Stimulated activated naive CD8-positive, alpha-beta T cell treated with anti-CD3 and anti-CD28 coated beads, Interleukin-15, Interleukin-2, amounts not matched to agents 100 ng/mL and 50 ng/mL, for 24 hours (primary cell): ENCODE measurements around the gene MEGF11.

ENCODE experiments used
- H3K27ac Mint-ChIP-seq: one replicate; pipeline ENCODE4 v1.8.0; 2021; ENCODE audit warnings: mild to moderate bottlenecking, mixed read lengths
- H3K27me3 Mint-ChIP-seq: one replicate; pipeline ENCODE4 v1.8.0; 2021; ENCODE audit warnings: mixed read lengths
- H3K36me3 Mint-ChIP-seq: one replicate; pipeline ENCODE4 v1.8.0; 2021; ENCODE audit warnings: low read depth, mixed read lengths
- H3K4me1 Mint-ChIP-seq: one replicate; pipeline ENCODE4 v1.8.0; 2021; ENCODE audit warnings: low read depth, mixed read lengths
- H3K4me3 Mint-ChIP-seq: one replicate; pipeline ENCODE4 v1.8.0; 2021; ENCODE audit warnings: mild to moderate bottlenecking, mixed read lengths
- H3K9me3 Mint-ChIP-seq: one replicate; pipeline ENCODE4 v1.8.0; 2021; ENCODE audit warnings: mixed read lengths

MEGF11 gene

DNA sequence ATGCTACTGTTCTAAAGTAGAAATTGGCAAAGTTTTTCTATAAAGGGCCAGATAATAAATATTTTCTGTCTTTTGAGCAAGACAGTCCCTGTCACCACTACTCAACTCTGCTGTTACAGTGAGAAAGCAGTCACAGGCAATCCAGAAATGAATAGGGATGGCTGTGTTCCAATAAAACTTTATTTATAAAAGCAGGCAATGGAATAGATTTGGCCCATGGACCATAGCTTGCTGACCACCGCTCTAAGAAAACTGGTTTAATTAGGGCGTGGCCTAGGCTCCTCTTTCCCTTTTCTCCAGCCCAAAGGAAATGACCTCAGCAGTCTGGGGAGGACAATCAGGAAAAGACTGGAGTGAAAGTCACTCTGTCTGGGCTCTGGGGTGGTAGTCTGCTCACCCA, 183.8 kb downstream of the MEGF11 start:
- Mint-ChIP-seq H3K4me3 (no peak overlapping the region), H3K36me3 (no peaks in the 10 kb centered on the region), H3K27me3 (no peaks in the 10 kb centered on the region)

DNA sequence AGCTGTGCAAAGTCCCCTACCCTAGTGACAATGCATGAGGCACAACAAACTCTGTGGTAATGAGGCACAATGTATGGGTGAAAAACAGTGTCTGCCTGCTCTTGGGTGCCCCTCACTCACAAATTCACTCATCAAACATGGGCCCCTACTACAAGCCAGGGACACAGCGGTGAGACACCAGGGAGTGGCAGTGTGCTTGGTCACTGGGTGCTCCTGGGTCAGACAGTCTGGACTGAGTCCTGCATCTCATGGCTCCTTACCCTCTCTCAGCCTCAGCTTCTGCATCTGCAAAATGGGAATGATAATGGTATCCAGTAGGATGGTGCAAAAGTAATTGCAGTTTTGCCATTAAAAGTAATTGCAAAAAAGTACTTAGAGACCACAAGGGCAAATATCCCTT, 184.7 kb downstream of the MEGF11 start:
- no peak overlapping the region for H3K27ac Mint-ChIP-seq
- H3K27me3 Mint-ChIP-seq: no peaks in the 10 kb centered on the region
- no peaks in the 10 kb centered on the region for H3K9me3 Mint-ChIP-seq
- no peak overlapping the region for H3K4me3 Mint-ChIP-seq
- no peaks in the 10 kb centered on the region for H3K4me1 Mint-ChIP-seq
- no peaks in the 10 kb centered on the region for H3K36me3 Mint-ChIP-seq

More for the DNA sequence above, 183.8 kb downstream of the MEGF11 start:
- H3K4me1 Mint-ChIP-seq: no peaks in the 10 kb centered on the region
- H3K27ac Mint-ChIP-seq: no peak overlapping the region
- H3K9me3 Mint-ChIP-seq: no peaks in the 10 kb centered on the region

DNA sequence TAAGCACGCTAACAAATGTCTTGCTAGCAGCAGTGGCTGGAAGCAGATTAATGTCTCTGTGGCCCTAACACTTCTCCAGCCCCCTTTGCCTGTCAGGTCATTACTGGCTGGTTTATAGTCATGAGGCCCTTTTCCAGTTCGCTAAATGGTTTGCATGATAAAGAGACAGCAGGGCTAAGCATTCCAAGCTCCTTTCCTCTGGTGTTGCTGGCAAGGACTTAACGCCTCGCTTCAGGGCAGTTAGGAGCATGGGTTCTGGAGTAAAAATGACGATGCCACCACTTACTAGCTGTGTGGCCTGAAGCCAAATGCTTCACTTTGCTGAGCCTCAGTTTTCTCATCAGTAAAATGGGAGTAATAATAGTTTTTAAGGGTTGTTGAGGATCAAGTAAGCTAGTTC, 185.9 kb downstream of the MEGF11 start:
- Mint-ChIP-seq H3K9me3 (no peaks in the 10 kb centered on the region), H3K27me3 (no peaks in the 10 kb centered on the region), H3K4me3 (no peak overlapping the region), H3K4me1 (no peaks in the 10 kb centered on the region), H3K27ac (no peak overlapping the region), H3K36me3 (no peaks in the 10 kb centered on the region)

DNA sequence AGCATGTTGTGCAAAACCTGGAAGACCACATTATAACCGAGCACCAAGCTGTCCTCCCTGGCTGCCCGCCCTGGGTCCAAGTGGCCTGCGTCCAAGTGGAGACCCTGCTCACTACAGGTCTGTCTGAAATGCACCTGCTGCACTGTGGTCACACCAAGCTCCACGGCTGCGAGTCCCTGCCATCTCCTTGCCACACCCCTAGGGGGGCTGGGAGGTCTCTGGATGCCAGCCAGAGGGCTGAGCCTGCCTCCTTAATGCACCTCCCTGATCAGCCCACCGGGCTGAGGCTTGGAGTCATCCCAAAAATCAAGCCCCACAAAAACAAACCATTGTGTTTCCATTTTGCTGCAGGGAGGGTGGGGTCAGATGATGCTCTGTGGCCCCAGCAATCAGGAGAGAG, 187.1 kb downstream of the MEGF11 start:
- Mint-ChIP-seq H3K27ac (no peak overlapping the region), H3K27me3 (no peaks in the 10 kb centered on the region), H3K4me3 (no peak overlapping the region), H3K36me3 (no peaks in the 10 kb centered on the region), H3K4me1 (no peaks in the 10 kb centered on the region), H3K9me3 (no peaks in the 10 kb centered on the region)

DNA sequence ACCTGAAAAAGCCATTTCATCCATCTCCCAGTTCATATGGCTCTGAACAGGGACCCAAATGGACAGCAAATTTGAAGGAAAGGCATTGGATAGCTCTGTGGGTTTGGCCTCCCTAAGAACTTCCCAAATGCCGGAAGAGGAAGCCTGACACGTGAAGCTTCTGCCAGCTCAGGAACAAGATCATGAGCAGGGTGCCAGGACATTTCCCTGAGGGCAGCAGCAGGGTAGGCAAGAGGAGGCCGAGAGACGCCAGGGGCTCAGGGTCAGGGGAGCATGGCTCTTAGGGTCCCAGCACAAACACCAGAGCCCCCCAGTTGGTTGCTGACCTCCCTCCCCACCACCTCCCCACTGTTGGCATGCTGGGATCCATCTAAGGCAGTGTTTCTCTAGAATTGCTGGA, 187.5 kb downstream of the MEGF11 start:
- H3K36me3 Mint-ChIP-seq: no peaks in the 10 kb centered on the region
- H3K4me3 Mint-ChIP-seq: no peak overlapping the region
- H3K4me1 Mint-ChIP-seq: no peaks in the 10 kb centered on the region
- H3K27me3 Mint-ChIP-seq: no peaks in the 10 kb centered on the region
- H3K27ac Mint-ChIP-seq: no peak overlapping the region
- H3K9me3 Mint-ChIP-seq: no peaks in the 10 kb centered on the region

DNA sequence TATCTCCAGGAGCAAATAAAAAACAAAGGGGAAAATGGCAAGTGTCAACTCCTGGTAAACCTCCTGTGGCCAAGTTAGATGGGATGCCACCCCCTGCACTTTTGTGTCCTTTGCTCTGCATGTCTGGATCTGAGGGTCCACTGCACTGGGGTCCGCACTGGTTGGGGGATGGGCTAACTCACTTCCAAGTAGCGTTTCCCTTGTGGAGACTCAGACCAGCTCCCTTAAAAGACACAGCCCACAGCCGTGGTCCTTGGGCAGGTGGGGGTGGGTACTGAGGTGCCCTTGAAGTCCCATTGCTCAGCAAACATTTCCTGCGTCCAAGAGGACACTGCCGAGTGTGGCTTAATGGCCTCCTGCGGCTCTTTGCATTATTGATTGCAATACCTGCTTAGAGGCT, 188.2 kb downstream of the MEGF11 start:
- Mint-ChIP-seq H3K36me3 (no peaks in the 10 kb centered on the region), H3K9me3 (no peaks in the 10 kb centered on the region), H3K4me1 (no peaks in the 10 kb centered on the region), H3K27me3 (peaks cover 5% of the 10 kb centered on the region), H3K4me3 (no peak overlapping the region), H3K27ac (no peak overlapping the region)

DNA sequence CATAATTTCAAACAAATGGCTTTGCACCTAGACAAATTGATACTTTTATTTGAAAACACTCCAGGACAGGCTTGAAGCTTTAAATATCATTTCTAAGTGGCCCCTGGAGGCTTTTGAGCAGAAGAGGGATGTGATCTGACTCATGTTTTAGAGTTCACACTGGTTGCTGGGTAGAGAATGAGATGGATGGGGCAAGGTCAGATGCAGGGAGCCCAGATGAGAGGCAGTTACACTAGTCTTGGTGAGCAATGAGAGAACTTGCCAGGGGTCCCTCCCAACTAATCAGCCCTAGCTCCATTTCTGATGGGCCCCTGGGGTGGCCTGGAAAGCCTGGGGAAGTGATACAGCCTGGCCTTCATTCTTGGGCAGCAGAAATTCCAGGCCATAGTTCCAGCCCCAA, 190.4 kb downstream of the MEGF11 start:
- Mint-ChIP-seq H3K27me3 (peaks cover 8% of the 10 kb centered on the region), H3K27ac (no peak overlapping the region), H3K4me3 (no peak overlapping the region), H3K9me3 (no peaks in the 10 kb centered on the region), H3K4me1 (no peaks in the 10 kb centered on the region), H3K36me3 (no peaks in the 10 kb centered on the region)

DNA sequence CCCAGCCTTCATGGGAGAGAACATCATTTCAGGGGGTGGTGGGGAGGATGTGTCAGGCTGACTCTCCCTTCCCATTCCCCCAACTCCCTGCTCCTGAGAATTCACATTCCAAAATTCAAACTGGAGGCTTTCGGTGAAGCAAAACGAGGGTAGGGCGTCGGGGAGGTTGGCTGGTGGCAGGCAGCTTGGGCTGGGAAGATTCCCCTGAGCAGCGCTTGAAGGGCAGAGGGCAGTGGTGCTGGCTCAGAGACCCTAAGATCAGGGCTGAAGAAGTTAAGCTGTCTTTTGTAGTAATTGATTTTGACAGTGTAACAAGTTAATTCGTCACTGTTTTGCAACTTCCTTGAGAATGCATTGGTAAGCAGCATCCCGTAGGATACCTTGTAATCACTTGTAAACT, 196.5 kb downstream of the MEGF11 start:
- no peaks in the 10 kb centered on the region for H3K4me1 Mint-ChIP-seq
- H3K27ac Mint-ChIP-seq: no peak overlapping the region
- no peaks in the 10 kb centered on the region for H3K9me3 Mint-ChIP-seq
- H3K36me3 Mint-ChIP-seq: no peaks in the 10 kb centered on the region
- no peak overlapping the region for H3K4me3 Mint-ChIP-seq
- H3K27me3 Mint-ChIP-seq: peaks cover 11% of the 10 kb centered on the region

DNA sequence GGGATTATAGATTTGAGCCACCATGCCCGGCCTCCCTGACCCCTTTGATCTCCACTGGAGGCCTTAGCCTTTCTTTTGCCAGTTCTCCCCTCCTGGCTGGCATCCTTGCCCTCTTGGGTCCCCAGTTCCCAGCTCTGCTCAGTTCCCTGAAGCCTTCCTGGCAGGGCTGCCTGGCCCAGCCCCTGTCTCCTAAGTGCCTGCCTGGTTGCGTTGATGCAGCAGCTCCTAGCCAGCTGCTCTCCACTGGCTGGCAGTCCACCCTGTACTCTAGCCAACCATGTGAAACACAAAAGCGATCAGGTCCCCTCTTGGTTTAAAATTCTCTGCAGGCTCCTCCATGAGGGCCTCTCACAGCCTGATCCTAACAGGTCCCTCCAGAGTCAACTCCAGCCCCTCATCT, 199.6 kb downstream of the MEGF11 start:
- Mint-ChIP-seq H3K36me3 (no peaks in the 10 kb centered on the region), H3K27ac (no peak overlapping the region), H3K4me1 (no peaks in the 10 kb centered on the region), H3K4me3 (no peak overlapping the region), H3K9me3 (no peaks in the 10 kb centered on the region), H3K27me3 (peaks cover 3% of the 10 kb centered on the region)

DNA sequence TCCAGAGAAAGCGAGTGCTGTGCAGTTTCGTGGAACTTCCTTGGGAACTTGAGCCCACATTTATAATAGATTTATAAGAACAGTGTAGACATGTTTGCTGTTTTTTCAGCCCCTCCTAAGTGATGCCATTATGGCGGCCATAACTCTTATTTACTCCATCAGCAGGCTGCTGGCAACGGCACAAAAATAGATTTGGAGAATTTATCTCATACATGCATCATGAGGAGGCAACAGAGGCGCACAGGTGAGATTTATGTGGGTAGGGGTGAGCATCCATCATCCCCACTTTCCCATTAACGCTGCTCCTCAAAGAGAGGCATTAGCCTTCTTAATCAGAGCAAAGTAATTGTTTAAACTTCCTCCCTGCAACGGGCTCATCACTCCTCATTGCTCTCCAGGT, 201.7 kb downstream of the MEGF11 start:
- Mint-ChIP-seq H3K27ac (no peak overlapping the region), H3K27me3 (peaks cover 3% of the 10 kb centered on the region), H3K4me3 (no peak overlapping the region), H3K4me1 (no peaks in the 10 kb centered on the region), H3K36me3 (no peaks in the 10 kb centered on the region), H3K9me3 (no peaks in the 10 kb centered on the region)

DNA sequence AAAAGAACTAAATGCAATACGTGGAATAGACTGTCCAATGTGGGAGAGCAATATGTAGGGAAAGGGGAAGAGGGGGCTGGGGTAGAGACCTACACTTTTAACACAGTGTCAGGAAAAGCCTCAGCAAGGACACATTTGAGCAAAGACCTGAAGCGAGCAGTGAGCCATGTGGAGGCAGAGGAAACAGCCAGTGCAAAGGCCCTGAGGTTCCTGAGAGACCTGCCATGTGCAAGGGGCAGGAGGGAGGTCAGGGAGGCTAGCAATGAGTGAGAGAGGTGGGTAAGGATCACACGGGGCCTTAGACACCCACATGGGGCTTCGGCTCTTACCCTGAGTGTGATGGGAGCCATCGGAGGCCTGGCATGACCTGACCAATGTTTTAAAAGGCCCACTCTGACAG, 203.3 kb downstream of the MEGF11 start:
- Mint-ChIP-seq H3K27ac (no peak overlapping the region), H3K4me1 (no peaks in the 10 kb centered on the region), H3K4me3 (no peak overlapping the region), H3K9me3 (no peaks in the 10 kb centered on the region), H3K36me3 (no peaks in the 10 kb centered on the region), H3K27me3 (peaks cover 3% of the 10 kb centered on the region)

DNA sequence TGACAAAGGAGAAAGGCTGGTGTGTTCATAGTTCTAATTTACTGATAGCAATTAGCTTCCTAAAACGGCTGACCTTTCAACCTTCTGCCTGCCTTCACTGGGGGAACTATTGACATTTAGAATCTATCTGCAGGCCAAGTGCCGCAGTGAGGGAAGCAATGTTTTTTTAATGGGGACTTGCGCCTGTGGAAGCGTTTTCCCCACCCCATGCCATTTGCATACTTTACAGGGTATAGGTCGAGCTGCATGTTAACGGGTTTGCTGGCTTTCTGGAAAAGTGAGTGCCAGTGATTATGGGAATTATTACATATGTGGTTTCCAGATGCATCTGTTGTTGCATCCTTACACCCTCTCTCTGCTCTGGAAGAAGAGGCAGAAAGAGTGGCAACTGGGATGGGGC, 204.2 kb downstream of the MEGF11 start:
- Mint-ChIP-seq H3K36me3 (no peaks in the 10 kb centered on the region), H3K27ac (no peak overlapping the region), H3K4me3 (no peak overlapping the region), H3K9me3 (no peaks in the 10 kb centered on the region), H3K27me3 (peaks cover 2% of the 10 kb centered on the region), H3K4me1 (no peaks in the 10 kb centered on the region)

DNA sequence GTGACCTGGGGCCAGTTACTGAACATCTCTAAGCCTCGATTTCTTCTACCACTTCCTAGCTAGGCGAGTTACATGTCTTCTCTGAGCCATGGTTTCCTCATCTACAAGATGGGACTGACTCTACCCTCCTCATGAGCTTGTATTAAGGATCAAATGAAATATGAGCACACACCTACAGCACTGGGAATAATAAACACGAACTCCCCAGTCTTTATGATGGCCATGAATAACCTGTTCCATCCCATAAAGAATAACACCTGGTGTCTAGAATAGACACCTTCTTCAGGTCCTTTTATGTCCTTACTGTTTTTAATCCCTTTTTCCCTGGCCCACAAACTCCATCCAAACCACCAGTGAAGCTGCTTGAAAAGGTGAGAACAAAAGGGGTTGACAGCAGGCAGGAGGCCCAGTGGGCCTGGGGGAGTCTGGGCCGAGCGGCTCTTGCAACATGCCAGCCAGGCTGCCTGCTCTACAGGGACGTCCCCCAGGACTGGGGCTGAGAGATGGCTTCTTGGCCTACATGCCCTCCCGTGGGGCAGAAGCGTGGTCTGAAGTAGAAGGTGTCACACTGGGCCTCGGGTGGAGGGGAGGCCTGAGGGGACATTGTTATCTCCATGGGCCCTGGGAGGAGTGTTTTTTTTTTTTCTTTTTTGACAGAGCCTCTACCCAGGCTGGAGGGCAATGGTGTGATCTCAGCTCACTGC, 206.1 kb downstream of the MEGF11 start:
- Mint-ChIP-seq H3K4me3 (no peak overlapping the region), H3K36me3 (no peaks in the 10 kb centered on the region), H3K4me1 (no peaks in the 10 kb centered on the region), H3K27ac (no peak overlapping the region), H3K27me3 (no peaks in the 10 kb centered on the region), H3K9me3 (no peaks in the 10 kb centered on the region)

DNA sequence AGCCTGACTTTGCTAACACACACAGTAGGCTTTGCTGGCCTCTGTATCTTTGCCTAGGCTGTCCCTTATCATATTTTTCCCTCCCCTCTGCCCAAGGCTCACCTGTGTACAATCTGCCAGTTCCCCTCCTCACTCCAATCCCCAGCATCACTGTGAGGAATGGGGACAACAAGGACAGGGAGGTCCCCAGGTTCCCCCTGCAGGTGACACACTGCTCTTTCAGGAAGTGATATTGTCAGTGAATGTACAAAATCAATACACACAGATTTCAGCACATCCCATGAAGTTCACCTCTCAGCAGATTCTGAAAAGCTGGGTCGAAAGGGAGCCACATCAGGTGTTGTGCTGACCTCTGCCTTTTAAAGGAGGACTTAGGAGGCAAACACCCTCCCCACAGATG, 206.8 kb downstream of the MEGF11 start:
- Mint-ChIP-seq H3K36me3 (no peaks in the 10 kb centered on the region), H3K4me1 (no peaks in the 10 kb centered on the region), H3K4me3 (no peak overlapping the region), H3K9me3 (no peaks in the 10 kb centered on the region), H3K27ac (no peak overlapping the region), H3K27me3 (no peaks in the 10 kb centered on the region)

DNA sequence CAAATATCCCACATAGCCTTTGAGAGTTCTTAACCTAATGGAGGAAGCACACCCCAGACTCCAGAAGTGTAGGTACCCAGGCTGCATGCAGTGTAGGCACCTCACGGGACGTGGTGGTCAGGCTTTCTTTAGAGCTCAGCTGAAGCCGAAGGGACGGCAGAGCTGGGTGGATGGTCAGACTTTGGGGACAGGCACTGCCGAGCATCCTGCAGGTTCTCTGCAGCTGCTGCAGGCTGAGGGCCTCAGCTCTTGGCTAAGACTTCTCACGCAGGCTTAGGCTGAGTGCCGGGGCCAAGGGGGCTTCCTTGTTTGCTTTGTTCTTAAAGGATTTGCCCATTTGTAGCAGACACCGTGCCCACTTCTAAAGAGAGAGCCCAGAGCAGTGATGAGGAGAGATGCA, 207.2 kb downstream of the MEGF11 start:
- no peak overlapping the region for H3K27ac Mint-ChIP-seq
- no peaks in the 10 kb centered on the region for H3K9me3 Mint-ChIP-seq
- H3K4me1 Mint-ChIP-seq: no peaks in the 10 kb centered on the region
- H3K27me3 Mint-ChIP-seq: no peaks in the 10 kb centered on the region
- H3K36me3 Mint-ChIP-seq: no peaks in the 10 kb centered on the region
- no peak overlapping the region for H3K4me3 Mint-ChIP-seq

DNA sequence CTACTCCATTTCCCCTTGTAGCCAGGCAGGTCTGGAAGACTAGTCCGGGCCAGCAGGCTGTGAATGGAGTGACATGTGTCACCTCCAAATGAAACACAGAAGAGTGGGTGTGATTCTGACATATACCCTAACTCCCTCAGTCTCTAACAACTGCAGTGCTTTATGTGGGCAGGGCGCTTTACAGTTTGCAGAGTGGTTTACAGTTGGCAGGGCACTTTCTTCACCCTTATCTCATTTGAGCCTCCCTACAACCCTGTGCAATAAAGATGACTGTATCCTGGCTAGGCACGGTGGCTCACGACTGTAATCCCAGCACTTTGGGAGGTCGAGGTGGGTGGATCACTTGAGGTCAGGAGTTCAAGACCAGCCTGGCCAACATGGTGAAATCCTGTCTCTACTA, 208.0 kb downstream of the MEGF11 start:
- H3K9me3 Mint-ChIP-seq: no peaks in the 10 kb centered on the region
- no peaks in the 10 kb centered on the region for H3K36me3 Mint-ChIP-seq
- no peak overlapping the region for H3K4me3 Mint-ChIP-seq
- H3K27ac Mint-ChIP-seq: no peak overlapping the region
- no peaks in the 10 kb centered on the region for H3K4me1 Mint-ChIP-seq
- H3K27me3 Mint-ChIP-seq: peaks cover 5% of the 10 kb centered on the region
